SK-N-SH (cell line): Measurements from ENCODE around the gene CNN2. TPM values are rescaled to one million over a fixed set of nuclear protein-coding genes. Genes with fewer than 3 reads are reported as not detected.

Source experiments
- CTCF ChIA-PET: fragments of 300-600, 350-600 bp; formaldehyde crosslinking; extraction: SDS; loops from one replicate; lab custom pipeline; 2021; lab: Yijun Ruan, JAX
- POLR2A ChIA-PET: fragments of 350-600 bp; sonication (Branson Sonifier 250); formaldehyde crosslinking; extraction: SDS; loops from one replicate; lab custom pipeline; 2020; ENCODE audit warnings: antibody characterized with exemption, inconsistent platforms; lab: Yijun Ruan, JAX
- DNase-seq: peaks from one replicate; pipeline ENCODE4 v3.0.0; 2012
- H2AFZ ChIP-seq: fragments of 200-600 bp; sonication (generic); 2 replicates; pipeline ENCODE4 v1.8.1; 2016; ENCODE audit warnings: antibody characterized with exemption, mild to moderate bottlenecking, low read depth
- H3F3A ChIP-seq: fragments of 200-600 bp; sonication (generic); replicated peaks from 2 replicates; pipeline ENCODE3; 2016; ENCODE audit warnings: antibody characterized with exemption, mild to moderate bottlenecking; ENCODE audit not compliant: insufficient read depth
- H3K27ac ChIP-seq, 2 experiments: fragments of 200-500 bp in 1 of 2; fragments of 200-600 bp in 1 of 2; sonication (Bioruptor generic) in 1 of 2; sonication (generic), shearing (Covaris generic) in 1 of 2; 2 replicates each; pipeline versions ENCODE4 v1.5.1 to v1.6.1; 2014 to 2016; ENCODE audit warnings: low read depth in 2 of 2, inconsistent platforms in 1 of 2, low read length in 1 of 2, mild to moderate bottlenecking in 1 of 2, mixed read lengths in 1 of 2
- H3K27me3 ChIP-seq: fragments of 200-600 bp; sonication (generic), shearing (Covaris generic); 2 replicates; pipeline ENCODE4 v1.6.1; 2016; ENCODE audit warnings: mixed run types; ENCODE audit not compliant: insufficient read depth
- H3K36me3 ChIP-seq, 2 experiments: fragments of 200-500 bp in 1 of 2; fragments of 200-600 bp in 1 of 2; sonication (Bioruptor generic) in 1 of 2; sonication (generic) in 1 of 2; replicated peaks in 1 of 2; 2 replicates each; pipeline versions ENCODE3 to v1.5.1; 2014 to 2016; ENCODE audit warnings: low read length in 1 of 2, mild to moderate bottlenecking in 1 of 2; ENCODE audit not compliant: insufficient read depth in 2 of 2, control insufficient read depth in 1 of 2
- H3K4me1 ChIP-seq, 2 experiments: fragments of 200-500 bp in 1 of 2; fragments of 200-600 bp in 1 of 2; sonication (Bioruptor generic) in 1 of 2; sonication (generic), shearing (Covaris generic) in 1 of 2; 2 replicates each; pipeline versions ENCODE4 v1.5.1 to v1.6.1; 2014 to 2016; ENCODE audit warnings: low read depth in 1 of 2, low read length in 1 of 2, mixed run types in 1 of 2; ENCODE audit not compliant: insufficient read depth in 2 of 2, control insufficient read depth in 1 of 2
- H3K4me2 ChIP-seq: fragments of 200-600 bp; sonication (generic), shearing (Covaris generic); 2 replicates; pipeline ENCODE4 v1.6.1; 2017; ENCODE audit warnings: mixed run types
- H3K4me3 ChIP-seq, 2 experiments: fragments of 200-500 bp in 1 of 2; fragments of 200-600 bp in 1 of 2; sonication (Bioruptor generic) in 1 of 2; sonication (generic), shearing (Covaris generic) in 1 of 2; 2 replicates each; pipeline versions ENCODE4 v1.5.1 to v1.8.1; 2014 to 2016; ENCODE audit warnings: low read depth in 2 of 2, inconsistent platforms in 1 of 2, low read length in 1 of 2, mild to moderate bottlenecking in 1 of 2, mixed read lengths in 1 of 2, moderate library complexity in 1 of 2
- H3K79me2 ChIP-seq: fragments of 200-600 bp; sonication (generic); 2 replicates; pipeline ENCODE4 v1.8.1; 2017; ENCODE audit warnings: mild to moderate bottlenecking; ENCODE audit not compliant: insufficient read depth
- H3K9ac ChIP-seq: fragments of 200-600 bp; sonication (generic); 2 replicates; pipeline ENCODE4 v1.6.1; 2017; ENCODE audit warnings: mixed run types
- H3K9me2 ChIP-seq: fragments of 200-600 bp; sonication (generic); 2 replicates; pipeline ENCODE4 v1.6.1; 2017; ENCODE audit warnings: mixed run types
- H3K9me3 ChIP-seq: fragments of 200-600 bp; sonication (generic); 2 replicates; pipeline ENCODE4 v1.6.1; 2017; ENCODE audit warnings: mixed run types, mild to moderate bottlenecking, moderate library complexity
- H4K20me1 ChIP-seq: fragments of 200-600 bp; sonication (generic); 2 replicates; pipeline ENCODE4 v1.6.1; 2017; ENCODE audit warnings: mild to moderate bottlenecking, mixed run types; ENCODE audit not compliant: insufficient read depth
- ELF1 ChIP-seq: IDR thresholded peaks from 2 replicates; pipeline ENCODE4 v1.4.0; 2012
- EZH2phosphoT487 ChIP-seq: fragments of 200-600 bp; sonication (generic); IDR thresholded peaks from 2 replicates; pipeline ENCODE4 v1.6.1; 2017; ENCODE audit warnings: low read depth, mixed run types, mild to moderate bottlenecking, antibody characterized with exemption, moderate library complexity, borderline replicate concordance
- FOSL2 ChIP-seq: IDR thresholded peaks from 2 replicates; pipeline ENCODE4 v1.4.0; 2012; ENCODE audit warnings: low read depth, mild to moderate bottlenecking, moderate library complexity, borderline replicate concordance
- MXI1 ChIP-seq: IDR thresholded peaks from 2 replicates; pipeline ENCODE4 v1.6.1; 2012; ENCODE audit warnings: mild to moderate bottlenecking, low read depth, low read length, improper control_type of control experiment
- RCOR1 ChIP-seq: fragments of 150-350 bp; IDR thresholded peaks from 2 replicates; pipeline ENCODE4 v1.6.1; 2017; ENCODE audit warnings: antibody characterized with exemption, low read length
- RFX5 ChIP-seq: IDR thresholded peaks from 2 replicates; pipeline ENCODE4 v1.6.1; 2012; ENCODE audit warnings: mild to moderate bottlenecking, improper control_type of control experiment, low read length
- RXRA ChIP-seq: IDR thresholded peaks from 2 replicates; pipeline ENCODE4 v1.4.0; 2012; ENCODE audit warnings: low read depth, mild to moderate bottlenecking, borderline replicate concordance
- SMC3 ChIP-seq: IDR thresholded peaks from 2 replicates; pipeline ENCODE4 v1.6.1; 2012; ENCODE audit warnings: low read depth, low read length, improper control_type of control experiment
- WGBS: methylation state at CpG from one replicate; pipeline ENCODE4 v1.1.6; 2017; ENCODE audit warnings: low lambda C conversion rate; 5-methylcytosine and 5-hydroxymethylcytosine counted together
- polyA plus RNA-seq, 3 experiments: library from polyadenylated mRNA; depleted of rRNA; stranded (reverse); fragments of >200 nt; gene quantifications; 2 replicates each; pipeline ENCODE4 v1.2.3, GENCODE V29; 2012
- TF ChIP-seq, protein P1 (sequence below): fragments of 150-350 bp; IDR thresholded peaks from 2 replicates; pipeline ENCODE4 v1.6.1; 2016; ENCODE audit warnings: mild to moderate bottlenecking, low read depth, low read length
- TF ChIP-seq, protein P2 (sequence below): IDR thresholded peaks from 2 replicates; pipeline ENCODE4 v1.6.1; 2012; ENCODE audit warnings: mild to moderate bottlenecking, low read depth, low read length, moderate library complexity
- TF ChIP-seq, protein P3 (sequence below): IDR thresholded peaks from 2 replicates; pipeline ENCODE4; 2012

CNN2 gene
- polyA plus RNA-seq, 1 of the 3 experiments (the other 2 are of a cell fraction): 279 TPM

DNA sequence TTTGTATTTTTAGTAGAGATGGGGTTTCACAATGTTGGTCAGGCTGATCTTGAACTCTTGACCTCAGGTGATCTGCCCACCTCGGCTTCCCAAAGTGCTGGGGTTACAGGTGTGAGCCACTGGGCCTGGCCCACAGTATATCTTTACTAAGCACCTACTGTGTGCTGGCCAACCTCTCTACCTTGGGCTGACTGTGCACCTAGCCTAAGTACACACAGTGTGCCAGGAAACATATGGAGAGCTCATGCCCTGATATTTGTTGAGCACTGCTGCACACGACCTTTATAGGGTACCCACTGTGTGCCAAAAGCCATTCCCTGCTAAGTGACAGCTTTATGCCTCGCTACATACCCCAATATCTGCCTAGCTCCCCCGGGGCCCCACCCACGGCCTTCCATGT, 34.3 kb downstream of the CNN2 start:
- Histone ChIP-seq H3K4me1 (peaks cover 0 to 7% of the 10 kb centered on the region in 2 experiments; a peak in 1 of 4 replicates), H3K27ac (no peak overlapping the region), H3K4me2 (no peak overlapping the region), H3F3A (peaks cover 5% of the 10 kb centered on the region), H3K9ac (no peak overlapping the region), H3K4me3 (no peak overlapping the region), H4K20me1 (no peaks in the 10 kb centered on the region), H3K27me3 (no peaks in the 10 kb centered on the region), H3K79me2 (no peaks in the 10 kb centered on the region), H3K9me2 (no peaks in the 10 kb centered on the region), H3K9me3 (peaks cover 11% of the 10 kb centered on the region; the same call in 1 of the 2 replicates), H3K36me3 (no peaks in the 10 kb centered on the region), H2AFZ (no peak overlapping the region)
- DNase-seq: no peak
- WGBS: 56% methylated on average over 5 of the region's 5 CpGs
- POLR2A ChIA-PET: no interaction called here
- CTCF ChIA-PET: interaction anchor here (0.6 kb wide), 1 partner anchor 120 kb away, joined by 3 read pairs; no protein-coding TSS in a partner anchor
- TF ChIP-seq RCOR1: no peak
- TF ChIP-seq MXI1: no peak
- TF ChIP-seq FOSL2: no peak
- no peak for TF ChIP-seq RFX5

DNA sequence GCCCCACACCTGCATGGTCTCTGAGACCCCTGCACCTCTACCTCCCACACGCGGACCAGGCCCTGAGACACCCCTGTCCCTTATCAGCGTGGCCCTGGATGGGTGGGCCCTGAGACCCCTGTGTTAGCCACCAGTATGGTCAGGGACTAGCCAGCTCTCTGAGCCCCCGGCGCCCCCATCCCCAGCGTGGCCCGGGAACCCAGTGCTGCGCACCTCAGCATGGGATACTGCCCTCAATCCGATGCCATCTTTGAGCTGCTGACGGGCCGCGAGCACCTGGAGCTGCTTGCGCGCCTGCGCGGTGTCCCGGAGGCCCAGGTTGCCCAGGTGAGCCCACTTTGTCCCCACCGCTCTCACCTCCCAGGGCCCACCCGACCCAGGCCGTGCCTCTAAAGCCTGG, 35.6 kb downstream of the CNN2 start:
- peaks cover 7% of the 10 kb centered on the region for H3F3A ChIP-seq
- H3K9me2 ChIP-seq: no peaks in the 10 kb centered on the region
- 94% methylated on average over 14 of the region's 20 CpGs for WGBS
- H3K36me3 ChIP-seq: no peaks in the 10 kb centered on the region
- POLR2A ChIA-PET: no interaction called here
- peaks cover 0 to 17% of the 10 kb centered on the region in 2 experiments; a peak in 1 of 4 replicates for H3K4me1 ChIP-seq
- DNase-seq: no peak
- no peaks in the 10 kb centered on the region for H4K20me1 ChIP-seq
- no peak overlapping the region for H3K27ac ChIP-seq
- no peaks in the 10 kb centered on the region; the same call in 1 of the 2 replicates for H3K27me3 ChIP-seq
- peaks cover 8% of the 10 kb centered on the region; the same call in 1 of the 2 replicates for H3K9me3 ChIP-seq
- CTCF ChIA-PET: no interaction called here
- no peak overlapping the region for H3K4me3 ChIP-seq
- TF ChIP-seq, protein P1, sequence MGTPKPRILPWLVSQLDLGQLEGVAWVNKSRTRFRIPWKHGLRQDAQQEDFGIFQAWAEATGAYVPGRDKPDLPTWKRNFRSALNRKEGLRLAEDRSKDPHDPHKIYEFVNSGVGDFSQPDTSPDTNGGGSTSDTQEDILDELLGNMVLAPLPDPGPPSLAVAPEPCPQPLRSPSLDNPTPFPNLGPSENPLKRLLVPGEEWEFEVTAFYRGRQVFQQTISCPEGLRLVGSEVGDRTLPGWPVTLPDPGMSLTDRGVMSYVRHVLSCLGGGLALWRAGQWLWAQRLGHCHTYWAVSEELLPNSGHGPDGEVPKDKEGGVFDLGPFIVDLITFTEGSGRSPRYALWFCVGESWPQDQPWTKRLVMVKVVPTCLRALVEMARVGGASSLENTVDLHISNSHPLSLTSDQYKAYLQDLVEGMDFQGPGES: no peak
- TF ChIP-seq EZH2phosphoT487 (no peak), RXRA (no peak), SMC3 (no peak), ELF1 (no peak)
- TF ChIP-seq, protein P2, sequence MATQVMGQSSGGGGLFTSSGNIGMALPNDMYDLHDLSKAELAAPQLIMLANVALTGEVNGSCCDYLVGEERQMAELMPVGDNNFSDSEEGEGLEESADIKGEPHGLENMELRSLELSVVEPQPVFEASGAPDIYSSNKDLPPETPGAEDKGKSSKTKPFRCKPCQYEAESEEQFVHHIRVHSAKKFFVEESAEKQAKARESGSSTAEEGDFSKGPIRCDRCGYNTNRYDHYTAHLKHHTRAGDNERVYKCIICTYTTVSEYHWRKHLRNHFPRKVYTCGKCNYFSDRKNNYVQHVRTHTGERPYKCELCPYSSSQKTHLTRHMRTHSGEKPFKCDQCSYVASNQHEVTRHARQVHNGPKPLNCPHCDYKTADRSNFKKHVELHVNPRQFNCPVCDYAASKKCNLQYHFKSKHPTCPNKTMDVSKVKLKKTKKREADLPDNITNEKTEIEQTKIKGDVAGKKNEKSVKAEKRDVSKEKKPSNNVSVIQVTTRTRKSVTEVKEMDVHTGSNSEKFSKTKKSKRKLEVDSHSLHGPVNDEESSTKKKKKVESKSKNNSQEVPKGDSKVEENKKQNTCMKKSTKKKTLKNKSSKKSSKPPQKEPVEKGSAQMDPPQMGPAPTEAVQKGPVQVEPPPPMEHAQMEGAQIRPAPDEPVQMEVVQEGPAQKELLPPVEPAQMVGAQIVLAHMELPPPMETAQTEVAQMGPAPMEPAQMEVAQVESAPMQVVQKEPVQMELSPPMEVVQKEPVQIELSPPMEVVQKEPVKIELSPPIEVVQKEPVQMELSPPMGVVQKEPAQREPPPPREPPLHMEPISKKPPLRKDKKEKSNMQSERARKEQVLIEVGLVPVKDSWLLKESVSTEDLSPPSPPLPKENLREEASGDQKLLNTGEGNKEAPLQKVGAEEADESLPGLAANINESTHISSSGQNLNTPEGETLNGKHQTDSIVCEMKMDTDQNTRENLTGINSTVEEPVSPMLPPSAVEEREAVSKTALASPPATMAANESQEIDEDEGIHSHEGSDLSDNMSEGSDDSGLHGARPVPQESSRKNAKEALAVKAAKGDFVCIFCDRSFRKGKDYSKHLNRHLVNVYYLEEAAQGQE: no peak
- TF ChIP-seq, protein P3, sequence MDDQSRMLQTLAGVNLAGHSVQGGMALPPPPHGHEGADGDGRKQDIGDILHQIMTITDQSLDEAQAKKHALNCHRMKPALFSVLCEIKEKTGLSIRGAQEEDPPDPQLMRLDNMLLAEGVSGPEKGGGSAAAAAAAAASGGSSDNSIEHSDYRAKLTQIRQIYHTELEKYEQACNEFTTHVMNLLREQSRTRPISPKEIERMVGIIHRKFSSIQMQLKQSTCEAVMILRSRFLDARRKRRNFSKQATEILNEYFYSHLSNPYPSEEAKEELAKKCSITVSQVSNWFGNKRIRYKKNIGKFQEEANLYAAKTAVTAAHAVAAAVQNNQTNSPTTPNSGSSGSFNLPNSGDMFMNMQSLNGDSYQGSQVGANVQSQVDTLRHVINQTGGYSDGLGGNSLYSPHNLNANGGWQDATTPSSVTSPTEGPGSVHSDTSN: no peak
- no peaks in the 10 kb centered on the region for H3K79me2 ChIP-seq
- no peak overlapping the region for H3K4me2 ChIP-seq
- H2AFZ ChIP-seq: no peak overlapping the region
- no peak overlapping the region for H3K9ac ChIP-seq
